MM.1S (cell line): ENCODE results near the gene EVA1B.

Experiments used
- DNase-seq: peaks from one replicate; pipeline ENCODE4 v3.0.0-alpha.2; 2015
- H2AFZ ChIP-seq: fragments of 300-600 bp; sonication (generic); 2 replicates; pipeline ENCODE4 v1.6.0; 2016; ENCODE audit warnings: antibody characterized with exemption, low read length
- H3F3A ChIP-seq: fragments of 300-600 bp; sonication (generic); 2 replicates; pipeline ENCODE4 v1.6.1; 2016; ENCODE audit warnings: mild to moderate bottlenecking, antibody characterized with exemption, low read length, moderate library complexity, mixed read lengths; ENCODE audit not compliant: insufficient read depth
- H3K27ac ChIP-seq: fragments of 300-600 bp; sonication (generic); 2 replicates; pipeline ENCODE4 v1.5.1; 2016; ENCODE audit warnings: mild to moderate bottlenecking, low read length
- H3K27me3 ChIP-seq: fragments of 300-600 bp; sonication (generic); replicated peaks from 2 replicates; pipeline ENCODE4 v1.6.0; 2016; ENCODE audit warnings: low read length; ENCODE audit not compliant: insufficient read depth
- H3K36me3 ChIP-seq: fragments of 300-600 bp; sonication (generic); replicated peaks from 2 replicates; pipeline ENCODE4 v1.6.1; 2016; ENCODE audit warnings: mild to moderate bottlenecking, low read length, mixed read lengths; ENCODE audit not compliant: insufficient read depth
- H3K4me1 ChIP-seq: fragments of 300-600 bp; sonication (generic); 2 replicates; pipeline ENCODE4 v1.6.1; 2016; ENCODE audit warnings: low read length, mixed read lengths
- H3K4me2 ChIP-seq: fragments of 300-600 bp; sonication (generic); 2 replicates; pipeline ENCODE4 v1.6.0; 2016; ENCODE audit warnings: low read depth, low read length
- H3K4me3 ChIP-seq: fragments of 300-600 bp; sonication (generic); 2 replicates; pipeline ENCODE4 v1.5.1; 2016; ENCODE audit warnings: low read length, mixed read lengths
- H3K79me2 ChIP-seq: fragments of 300-600 bp; sonication (generic); 2 replicates; pipeline ENCODE4 v1.6.1; 2016; ENCODE audit warnings: mixed run types, low read length, mixed read lengths
- H3K9ac ChIP-seq: fragments of 300-600 bp; sonication (generic); 2 replicates; pipeline ENCODE4 v1.6.1; 2016; ENCODE audit warnings: low read length, mixed read lengths
- H3K9me2 ChIP-seq: fragments of 300-600 bp; sonication (generic); replicated peaks from 2 replicates; pipeline ENCODE4 v1.6.1; 2016; ENCODE audit warnings: mild to moderate bottlenecking, low read length, mixed read lengths; ENCODE audit not compliant: insufficient read depth
- H3K9me3 ChIP-seq: fragments of 300-600 bp; sonication (generic); replicated peaks from 2 replicates; pipeline ENCODE4 v1.6.1; 2016; ENCODE audit warnings: mild to moderate bottlenecking, low read length, mixed read lengths; ENCODE audit not compliant: insufficient read depth
- H4K20me1 ChIP-seq: fragments of 300-600 bp; sonication (generic); 2 replicates; pipeline ENCODE4 v1.6.1; 2016; ENCODE audit warnings: mild to moderate bottlenecking, low read length, moderate library complexity, mixed read lengths; ENCODE audit not compliant: insufficient read depth
- EZH2 ChIP-seq: fragments of 300-600 bp; sonication (generic); optimal IDR thresholded peaks from 2 replicates; pipeline ENCODE3; 2017; ENCODE audit warnings: low read depth, mild to moderate bottlenecking, antibody characterized with exemption, low read length, mixed read lengths
- EZH2phosphoT487 ChIP-seq: fragments of 300-600 bp; sonication (generic); IDR thresholded peaks from 2 replicates; pipeline ENCODE4 v1.6.1; 2018; ENCODE audit warnings: antibody characterized with exemption, low read length
- TF ChIP-seq, protein P1 (sequence below): fragments of 300-600 bp; sonication (generic); IDR thresholded peaks from 2 replicates; pipeline ENCODE4 v1.5.1; 2016; ENCODE audit warnings: antibody characterized with exemption, low read length, mixed read lengths

The EVA1B gene

DNA sequence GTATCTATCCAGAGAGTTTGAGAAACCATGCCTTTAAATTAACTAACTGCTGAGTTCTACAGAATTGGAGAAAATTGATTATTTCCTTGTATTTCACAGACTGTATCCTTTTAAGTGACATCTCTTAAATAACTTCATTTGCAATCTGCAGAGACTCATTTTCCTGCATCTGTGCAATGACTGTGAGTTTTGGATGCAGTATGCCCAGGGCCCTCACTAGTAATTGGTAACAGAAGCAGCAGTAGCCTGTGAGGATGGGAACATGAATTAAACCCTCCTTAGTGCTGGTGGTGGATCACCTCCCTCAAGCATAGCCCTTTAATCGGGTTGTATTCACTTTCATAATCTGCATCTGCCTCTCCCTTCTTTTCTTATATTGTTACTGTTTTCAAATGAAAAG is 38.9 kb downstream of the EVA1B start:
- no peaks in the 10 kb centered on the region for H3K9me2 ChIP-seq
- H3K4me3 ChIP-seq, result no peak overlapping the region
- no peaks in the 10 kb centered on the region for H3K9me3 ChIP-seq
- no peak for TF ChIP-seq EZH2phosphoT487
- TF ChIP-seq, protein P1, sequence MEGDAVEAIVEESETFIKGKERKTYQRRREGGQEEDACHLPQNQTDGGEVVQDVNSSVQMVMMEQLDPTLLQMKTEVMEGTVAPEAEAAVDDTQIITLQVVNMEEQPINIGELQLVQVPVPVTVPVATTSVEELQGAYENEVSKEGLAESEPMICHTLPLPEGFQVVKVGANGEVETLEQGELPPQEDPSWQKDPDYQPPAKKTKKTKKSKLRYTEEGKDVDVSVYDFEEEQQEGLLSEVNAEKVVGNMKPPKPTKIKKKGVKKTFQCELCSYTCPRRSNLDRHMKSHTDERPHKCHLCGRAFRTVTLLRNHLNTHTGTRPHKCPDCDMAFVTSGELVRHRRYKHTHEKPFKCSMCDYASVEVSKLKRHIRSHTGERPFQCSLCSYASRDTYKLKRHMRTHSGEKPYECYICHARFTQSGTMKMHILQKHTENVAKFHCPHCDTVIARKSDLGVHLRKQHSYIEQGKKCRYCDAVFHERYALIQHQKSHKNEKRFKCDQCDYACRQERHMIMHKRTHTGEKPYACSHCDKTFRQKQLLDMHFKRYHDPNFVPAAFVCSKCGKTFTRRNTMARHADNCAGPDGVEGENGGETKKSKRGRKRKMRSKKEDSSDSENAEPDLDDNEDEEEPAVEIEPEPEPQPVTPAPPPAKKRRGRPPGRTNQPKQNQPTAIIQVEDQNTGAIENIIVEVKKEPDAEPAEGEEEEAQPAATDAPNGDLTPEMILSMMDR, result no peak
- no peak for TF ChIP-seq EZH2
- peaks cover 7% of the 10 kb centered on the region for H3K36me3 ChIP-seq
- peaks cover 73% of the 10 kb centered on the region for H3K79me2 ChIP-seq
- no peaks in the 10 kb centered on the region for H3K27me3 ChIP-seq
- no peak overlapping the region for H3K27ac ChIP-seq
- H4K20me1 ChIP-seq, result no peaks in the 10 kb centered on the region
- H3F3A ChIP-seq, result peaks cover 10% of the 10 kb centered on the region
- peaks cover 7% of the 10 kb centered on the region for H3K4me1 ChIP-seq
- no peak for DNase-seq
- H2AFZ ChIP-seq, result no peak overlapping the region
- H3K4me2 ChIP-seq, result no peak overlapping the region
- H3K9ac ChIP-seq, result no peak overlapping the region

DNA sequence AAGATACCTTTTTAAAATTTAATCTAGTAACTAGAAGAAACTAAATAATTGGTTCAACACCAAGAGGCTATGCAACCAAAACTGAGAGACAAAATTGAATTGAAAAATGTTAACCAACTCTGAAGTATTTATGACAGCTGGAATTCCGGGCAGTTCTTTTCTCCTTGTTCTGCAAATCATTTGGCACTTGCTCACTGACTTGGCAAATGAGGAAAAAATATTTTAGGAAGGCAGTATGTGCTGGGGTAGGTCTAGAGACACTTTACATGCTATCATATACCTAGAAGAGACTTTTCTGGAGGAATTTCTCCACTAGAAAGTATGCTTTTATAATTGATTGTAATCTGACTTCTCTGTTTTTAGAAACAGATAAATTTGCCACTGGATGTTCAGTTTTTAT is 39.4 kb downstream of the EVA1B start:
- H3K4me1 ChIP-seq, result peaks cover 11% of the 10 kb centered on the region
- peaks cover 75% of the 10 kb centered on the region for H3K79me2 ChIP-seq
- no peaks in the 10 kb centered on the region for H3K27me3 ChIP-seq
- no peaks in the 10 kb centered on the region for H3K9me3 ChIP-seq
- H4K20me1 ChIP-seq, result no peaks in the 10 kb centered on the region
- no peak for TF ChIP-seq EZH2
- TF ChIP-seq, protein P1, result no peak
- no peak for TF ChIP-seq EZH2phosphoT487
- H3K4me3 ChIP-seq, result no peak overlapping the region
- H3K9me2 ChIP-seq, result no peaks in the 10 kb centered on the region
- H2AFZ ChIP-seq, result no peak overlapping the region
- DNase-seq, result no peak
- no peak overlapping the region for H3K9ac ChIP-seq
- peaks cover 7% of the 10 kb centered on the region for H3K36me3 ChIP-seq
- no peak overlapping the region for H3K4me2 ChIP-seq
- H3K27ac ChIP-seq, result no peak overlapping the region
- H3F3A ChIP-seq, result peaks cover 10% of the 10 kb centered on the region

DNA sequence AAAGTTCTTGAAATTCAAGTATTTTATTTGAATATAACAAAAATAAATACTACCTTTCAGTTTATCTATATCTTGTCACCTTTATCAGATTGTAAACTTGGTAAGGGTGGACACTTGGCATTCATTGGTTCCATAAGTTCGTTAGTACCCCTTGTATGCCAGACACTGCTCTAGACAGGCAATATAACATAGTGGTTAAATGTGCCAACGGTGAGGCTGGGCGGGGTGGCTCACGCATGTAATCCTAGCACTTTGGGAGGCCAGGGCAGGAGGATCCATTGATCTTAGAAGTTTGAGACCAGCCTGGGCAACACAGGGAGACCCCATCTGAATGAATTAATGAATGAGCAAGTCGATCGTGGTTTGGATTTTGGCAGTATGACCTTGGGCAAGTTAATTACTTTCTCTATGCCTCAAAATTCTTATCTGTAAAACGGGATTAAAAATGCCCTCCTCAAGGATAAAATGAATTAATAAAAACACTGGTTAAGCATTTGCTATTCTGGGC is 43.6 kb downstream of the EVA1B start:
- Histone ChIP-seq H3K27ac (peak overlapping the region; percentile 2; the same call in 1 of the 2 replicates), H3K4me2 (no peak overlapping the region), H3K4me1 (peaks cover 6% of the 10 kb centered on the region; the same call in 1 of the 2 replicates)

More for the DNA sequence above, 43.6 kb downstream of the EVA1B start:
- Histone ChIP-seq H3F3A (peaks cover 6% of the 10 kb centered on the region), H4K20me1 (no peaks in the 10 kb centered on the region), H3K9me2 (no peaks in the 10 kb centered on the region), H3K9me3 (no peaks in the 10 kb centered on the region), H3K36me3 (peaks cover 3% of the 10 kb centered on the region; the same call in 1 of the 2 replicates), H2AFZ (no peak overlapping the region), H3K9ac (no peak overlapping the region), H3K4me3 (no peak overlapping the region), H3K79me2 (peaks cover 62% of the 10 kb centered on the region), H3K27me3 (no peaks in the 10 kb centered on the region)
- no peak for DNase-seq
- TF ChIP-seq EZH2phosphoT487, result no peak
- TF ChIP-seq EZH2, result no peak
- TF ChIP-seq, protein P1, result no peak
